DOHH2 (cell line): ENCODE data around the gene DNM1.
"Not testable (repeated sequence)": the region's sequence is repeated elsewhere in the genome, so short reads cannot be mapped to it uniquely, and the experiment has no call there.

Experiments
- H3F3A ChIP-seq: fragments of 200-600 bp; sonication (generic), shearing (Covaris generic); 2 replicates; pipeline ENCODE4 v1.6.0; 2016; ENCODE audit warnings: antibody characterized with exemption, mild to moderate bottlenecking; ENCODE audit not compliant: control insufficient read depth, insufficient read depth
- H3K27ac ChIP-seq: fragments of 200-600 bp; sonication (generic); 2 replicates; pipeline ENCODE4 v1.5.1; 2014; ENCODE audit warnings: low read depth, mild to moderate bottlenecking, low read length, moderate library complexity
- H3K27me3 ChIP-seq: fragments of 200-600 bp; sonication (generic); 2 replicates; pipeline ENCODE4 v1.6.1; 2014; ENCODE audit warnings: mild to moderate bottlenecking, low read length, mixed read lengths; ENCODE audit not compliant: control insufficient read depth
- H3K36me3 ChIP-seq: fragments of 200-600 bp; sonication (generic); 2 replicates; pipeline ENCODE4 v1.6.1; 2014; ENCODE audit warnings: mild to moderate bottlenecking, low read length, moderate library complexity, mixed read lengths; ENCODE audit not compliant: control insufficient read depth
- H3K4me1 ChIP-seq: fragments of 200-600 bp; sonication (generic); 2 replicates; pipeline ENCODE4 v1.6.1; 2014; ENCODE audit warnings: mild to moderate bottlenecking, low read length, mixed read lengths; ENCODE audit not compliant: control insufficient read depth
- H3K4me2 ChIP-seq: fragments of 200-600 bp; sonication (generic); 2 replicates; pipeline ENCODE4 v1.6.0; 2014; ENCODE audit warnings: mild to moderate bottlenecking, low read length, moderate library complexity
- H3K4me3 ChIP-seq: fragments of 200-600 bp; sonication (generic); 2 replicates; pipeline ENCODE4 v1.5.1; 2014; ENCODE audit warnings: mild to moderate bottlenecking, low read length, mixed read lengths
- H3K79me2 ChIP-seq: fragments of 200-600 bp; sonication (generic); 2 replicates; pipeline ENCODE4 v1.6.1; 2014; ENCODE audit warnings: mild to moderate bottlenecking, low read length, mixed read lengths; ENCODE audit not compliant: control insufficient read depth
- H3K9me2 ChIP-seq: fragments of 200-600 bp; sonication (generic); replicated peaks from 2 replicates; pipeline ENCODE4 v1.6.1; 2014; ENCODE audit warnings: mild to moderate bottlenecking, low read length, mixed read lengths; ENCODE audit not compliant: control insufficient read depth
- H3K9me3 ChIP-seq: fragments of 200-600 bp; sonication (generic); 2 replicates; pipeline ENCODE4 v1.6.1; 2014; ENCODE audit warnings: antibody characterized with exemption, low read length, mixed read lengths; ENCODE audit not compliant: control insufficient read depth, insufficient read depth
- H4K20me1 ChIP-seq: fragments of 200-600 bp; sonication (generic); 2 replicates; pipeline ENCODE4 v1.6.0; 2014; ENCODE audit warnings: low read depth, mild to moderate bottlenecking, antibody characterized with exemption, low read length, moderate library complexity; ENCODE audit not compliant: control insufficient read depth, insufficient read depth
- CTCF ChIP-seq: fragments of 200-600 bp; sonication (generic); IDR thresholded peaks from one replicate; pipeline ENCODE4 v1.5.1; 2014; ENCODE audit warnings: antibody characterized with exemption, mild to moderate bottlenecking, low read depth, low read length; ENCODE audit not compliant: poor library complexity, severe bottlenecking
- EZH2phosphoT487 ChIP-seq: fragments of 200-600 bp; sonication (generic); IDR thresholded peaks from 2 replicates; pipeline ENCODE4 v1.6.1; 2017; ENCODE audit warnings: borderline replicate concordance, mild to moderate bottlenecking, antibody characterized with exemption, low read length, moderate library complexity, mixed read lengths

DNM1 gene

DNA sequence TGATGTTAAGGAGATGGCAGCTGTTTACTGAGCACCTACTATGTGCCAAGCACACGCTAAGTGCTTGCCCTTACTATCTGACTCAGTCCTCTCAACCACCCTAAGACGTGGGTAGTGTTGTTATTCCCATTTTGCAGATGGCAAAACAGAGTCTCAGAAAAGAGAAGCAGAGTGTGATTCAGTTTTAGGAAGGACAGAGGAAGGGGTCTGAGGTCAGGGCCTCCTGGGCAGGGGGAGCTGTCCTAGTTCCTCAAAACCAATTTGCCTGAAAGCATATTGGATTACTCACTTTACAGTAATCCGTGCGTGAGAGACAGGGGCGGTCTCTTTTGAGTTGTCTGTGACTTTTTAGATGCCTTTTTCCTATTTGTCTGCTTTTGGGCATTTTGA, 23.2 kb downstream of the DNM1 start:
- TF ChIP-seq EZH2phosphoT487 (no peak), CTCF (no peak)
- H3K4me3 ChIP-seq = no peak overlapping the region
- H3K36me3 ChIP-seq = no peaks in the 10 kb centered on the region

DNA sequence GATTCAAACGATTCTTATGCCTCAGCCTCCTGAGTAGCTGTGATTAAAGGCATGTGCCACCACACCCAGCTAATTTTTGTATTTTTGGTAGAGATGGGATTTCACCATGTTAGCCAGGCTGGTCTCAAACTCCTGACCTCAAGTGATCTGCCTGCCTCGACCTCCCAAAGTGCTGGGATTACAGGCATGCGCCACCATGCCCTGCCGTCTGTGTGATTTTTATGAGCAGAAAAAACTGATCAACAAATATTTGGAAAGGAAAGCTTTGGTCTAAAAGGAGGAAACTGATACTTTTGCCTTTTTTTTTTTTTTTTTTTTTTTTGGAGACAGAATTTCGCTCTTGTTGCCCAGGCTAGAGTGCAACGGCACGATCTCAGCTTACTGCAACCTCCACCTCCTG, 27.7 kb downstream of the DNM1 start:
- not testable (repeated sequence) for H3K36me3 ChIP-seq, H3K27me3 ChIP-seq, H3K79me2 ChIP-seq, H3K27ac ChIP-seq, H3K9me2 ChIP-seq, H3K4me3 ChIP-seq, H4K20me1 ChIP-seq, H3K4me2 ChIP-seq, H3F3A ChIP-seq, H3K9me3 ChIP-seq, H3K4me1 ChIP-seq

More for the DNA sequence above, 23.2 kb downstream of the DNM1 start:
- no peaks in the 10 kb centered on the region for H4K20me1 ChIP-seq
- no peaks in the 10 kb centered on the region for H3K79me2 ChIP-seq
- H3K4me1 ChIP-seq = no peaks in the 10 kb centered on the region
- H3F3A ChIP-seq = no peaks in the 10 kb centered on the region
- no peak overlapping the region for H3K27ac ChIP-seq
- H3K9me3 ChIP-seq = no peaks in the 10 kb centered on the region
- H3K27me3 ChIP-seq = peaks cover 6% of the 10 kb centered on the region
- H3K4me2 ChIP-seq = no peak overlapping the region
- H3K9me2 ChIP-seq = no peaks in the 10 kb centered on the region

DNA sequence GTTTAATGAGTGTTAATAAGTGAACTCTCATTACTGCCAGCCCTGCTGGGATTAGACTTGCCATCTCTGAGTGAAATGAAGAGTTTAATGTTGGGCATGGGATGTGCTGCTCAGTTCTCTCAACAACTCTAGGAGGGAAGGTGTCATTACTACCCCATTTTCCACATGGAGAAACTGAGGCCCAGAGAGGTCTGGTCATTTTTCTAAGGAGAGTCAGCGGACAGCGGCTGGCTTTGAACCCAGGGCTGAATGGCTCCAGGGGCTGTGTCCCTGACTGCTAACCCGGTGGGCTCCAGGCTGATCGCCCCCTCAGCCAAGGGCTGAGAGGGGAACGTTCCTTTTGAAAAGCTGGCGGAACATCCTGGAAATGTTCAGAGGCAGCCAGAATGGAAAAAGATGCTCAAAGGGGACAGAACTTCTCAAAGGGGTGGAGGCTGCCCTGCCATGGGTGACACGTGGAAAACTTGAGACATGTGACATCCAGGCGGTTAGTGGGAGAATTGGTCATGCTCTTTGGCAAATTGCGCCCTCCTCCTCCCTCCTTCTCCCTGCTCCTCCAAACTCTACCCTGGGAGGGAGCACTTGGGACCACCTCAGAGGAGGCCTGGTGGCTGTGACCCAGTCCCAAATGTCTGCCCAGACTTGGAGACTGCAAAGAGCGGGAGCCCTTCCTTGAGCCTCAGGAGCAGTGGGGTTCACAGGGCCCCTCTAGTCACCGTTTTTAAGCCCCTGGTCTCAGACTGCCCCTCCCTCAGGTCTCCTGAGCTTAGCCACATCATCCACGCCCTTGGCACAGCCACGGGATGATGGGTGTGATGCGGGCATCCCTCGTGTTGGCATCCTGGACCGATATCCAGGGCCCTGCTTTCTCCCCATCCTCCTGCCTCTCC, 28.7 kb downstream of the DNM1 start:
- Histone ChIP-seq H3K9me2 (no peaks in the 10 kb centered on the region), H3K36me3 (no peaks in the 10 kb centered on the region), H3K4me3 (no peak overlapping the region), H3K9me3 (no peaks in the 10 kb centered on the region), H3K4me2 (no peak overlapping the region), H3K4me1 (no peaks in the 10 kb centered on the region), H3K27me3 (no peaks in the 10 kb centered on the region), H3K27ac (no peak overlapping the region), H3F3A (no peaks in the 10 kb centered on the region), H4K20me1 (no peaks in the 10 kb centered on the region), H3K79me2 (no peaks in the 10 kb centered on the region)
- TF ChIP-seq CTCF (no peak), EZH2phosphoT487 (no peak)
